Suppressor macrophage (primary cell): Measurements from ENCODE around the gene TIPRL.

ENCODE experiments used
- DNase-seq, 4 experiments: peaks; one replicate each; pipeline ENCODE4 v3.0.0-alpha.2; 2020 to 2022

Gene TIPRL

GRCh38 chr1:168216171-168216570 is 37.4 kb downstream of the TIPRL start:
- no peak for DNase-seq

GRCh38 chr1:168217664-168218063 is 38.9 kb downstream of the TIPRL start:
- no peak for DNase-seq

- no peak for DNase-seq
Observed at GRCh38 chr1:168218658-168219057, 39.9 kb downstream of the TIPRL start.

- peak in 3 of 4 experiments; percentile 25 to 29 (median 25) for DNase-seq
Observed at GRCh38 chr1:168220470-168220871, 41.7 kb downstream of the TIPRL start.

- DNase-seq, result no peak
Observed at GRCh38 chr1:168221275-168221674, 42.5 kb downstream of the TIPRL start.

- DNase-seq, result no peak
Observed at GRCh38 chr1:168223261-168223660, 44.5 kb downstream of the TIPRL start.

- DNase-seq, result peak in 1 of 4 experiments; percentile 20
Observed at GRCh38 chr1:168223681-168224540, 45.1 kb downstream of the TIPRL start.

- DNase-seq, result no peak
Observed at GRCh38 chr1:168224991-168225390, 46.2 kb downstream of the TIPRL start.

GRCh38 chr1:168225476-168226190 is 46.9 kb downstream of the TIPRL start, which contains the start of gene SFT2D2:
SFT2D2 (plus strand) TSS chr1:168226004; CDS start chr1:168226080, 76 bp downstream.
- peak; percentile 83 to 94 (median 89) for DNase-seq

- DNase-seq, result no peak
Observed at GRCh38 chr1:168227620-168228019, 48.9 kb downstream of the TIPRL start.

- no peak for DNase-seq
Observed at GRCh38 chr1:168229893-168230292, 51.1 kb downstream of the TIPRL start.

GRCh38 chr1:168230709-168231108 is 51.9 kb downstream of the TIPRL start:
- no peak for DNase-seq

GRCh38 chr1:168234846-168235547 is 56.2 kb downstream of the TIPRL start:
- peak in 3 of 4 experiments; percentile 33 to 43 (median 42) for DNase-seq

- no peak for DNase-seq
Observed at GRCh38 chr1:168235548-168235885, 56.8 kb downstream of the TIPRL start.

- DNase-seq, result no peak
Observed at GRCh38 chr1:168235937-168236336, 57.2 kb downstream of the TIPRL start.

GRCh38 chr1:168236836-168237611 is 58.3 kb downstream of the TIPRL start:
- no peak for DNase-seq

- no peak for DNase-seq
Observed at GRCh38 chr1:168243198-168243597, 64.4 kb downstream of the TIPRL start.

GRCh38 chr1:168243636-168244212 is 65.0 kb downstream of the TIPRL start:
- no peak for DNase-seq

- no peak for DNase-seq
Observed at GRCh38 chr1:168245042-168245441, 66.3 kb downstream of the TIPRL start.

- no peak for DNase-seq
Observed at GRCh38 chr1:168246506-168246905, 67.7 kb downstream of the TIPRL start.
